Body of pancreas (tissue), 4 donors: Measurements from ENCODE around the gene IZUMO3. TPM values are rescaled to one million over a fixed set of nuclear protein-coding genes. Genes with fewer than 3 reads are reported as not detected.

ENCODE experiments used
- ATAC-seq: fragments of 150-250 bp; one replicate; pipeline ENCODE4 v1.9.1; 2016
- DNase-seq, 4 donors: peaks; one replicate each; pipeline ENCODE4 v3.0.0-alpha.2; 2019
- H3K27ac ChIP-seq, 4 donors: fragments of 200-600 bp; sonication (generic); 1 replicate in 3 of 4; 2 replicates in 1 of 4; pipeline versions ENCODE4 v1.5.1 to v1.6.1; 2016 to 2019; ENCODE audit warnings: mild to moderate bottlenecking in 1 of 4, mixed read lengths in 1 of 4, moderate library complexity in 1 of 4
- H3K27me3 ChIP-seq, 2 donors: fragments of 200-600 bp; sonication (generic); one replicate each; pipeline ENCODE4 v1.6.0; 2016; ENCODE audit warnings: mild to moderate bottlenecking in 1 of 2
- H3K36me3 ChIP-seq, 2 donors: fragments of 200-600 bp; sonication (generic); replicated peaks in 1 of 2; 2 replicates each; pipeline ENCODE4 v1.5.1; 2016; ENCODE audit warnings: low read depth in 2 of 2; ENCODE audit not compliant: insufficient read depth in 1 of 2
- H3K4me1 ChIP-seq: fragments of 200-600 bp; sonication (generic); one replicate; pipeline ENCODE4 v1.6.0; 2016
- H3K4me3 ChIP-seq, 2 donors: fragments of 200-600 bp; sonication (generic); 1 replicate in 1 of 2; 2 replicates in 1 of 2; pipeline ENCODE4 v1.5.1; 2016 to 2019
- H3K9me3 ChIP-seq, 3 donors: fragments of 200-600 bp; sonication (generic); 1 replicate in 2 of 3; 2 replicates in 1 of 3; pipeline ENCODE4 v1.5.1; 2016
- POLR2A ChIP-seq, 3 donors: fragments of 450-650 bp; IDR thresholded peaks; one replicate each; pipeline ENCODE4 v1.6.1; 2016; ENCODE audit warnings: antibody characterized with exemption in 3 of 3, mild to moderate bottlenecking in 2 of 3
- WGBS, 2 donors: methylation state at CpG; one replicate each; pipeline ENCODE4 v1.1.5; 2017; 5-methylcytosine and 5-hydroxymethylcytosine counted together
- intact Hi-C: fragments of 100-400 bp; cut with DNase I; formaldehyde crosslinking; loops from one replicate; pipeline ENCODE4 v1.15.1; 2023
- total RNA-seq, 2 donors: library from RNA; depleted of rRNA; stranded (reverse); fragments of >200 nt; gene quantifications; one replicate each; pipeline ENCODE4 v1.1.0, GENCODE V29; 2016
- TF ChIP-seq, protein P1 (sequence below), 7 experiments: fragments of 450-650 bp in 4 of 7; fragments of 200-600 bp in 3 of 7; sonication (generic) in 3 of 7; IDR thresholded peaks; one replicate each; pipeline ENCODE4 v1.5.1; 2016 to 2019; ENCODE audit warnings: antibody characterized with exemption in 7 of 7

IZUMO3 gene, protein sequence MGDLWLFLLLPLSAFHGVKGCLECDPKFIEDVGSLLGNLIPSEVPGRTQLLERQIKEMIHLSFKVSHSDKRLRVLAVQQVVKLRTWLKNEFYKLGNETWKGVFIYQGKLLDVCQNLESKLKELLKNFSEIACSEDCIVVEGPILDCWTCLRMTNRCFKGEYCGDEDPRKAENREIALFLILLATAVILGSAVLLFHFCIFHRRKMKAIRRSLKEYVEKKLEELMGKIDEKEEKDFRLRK
- total RNA-seq: not detected

DNA sequence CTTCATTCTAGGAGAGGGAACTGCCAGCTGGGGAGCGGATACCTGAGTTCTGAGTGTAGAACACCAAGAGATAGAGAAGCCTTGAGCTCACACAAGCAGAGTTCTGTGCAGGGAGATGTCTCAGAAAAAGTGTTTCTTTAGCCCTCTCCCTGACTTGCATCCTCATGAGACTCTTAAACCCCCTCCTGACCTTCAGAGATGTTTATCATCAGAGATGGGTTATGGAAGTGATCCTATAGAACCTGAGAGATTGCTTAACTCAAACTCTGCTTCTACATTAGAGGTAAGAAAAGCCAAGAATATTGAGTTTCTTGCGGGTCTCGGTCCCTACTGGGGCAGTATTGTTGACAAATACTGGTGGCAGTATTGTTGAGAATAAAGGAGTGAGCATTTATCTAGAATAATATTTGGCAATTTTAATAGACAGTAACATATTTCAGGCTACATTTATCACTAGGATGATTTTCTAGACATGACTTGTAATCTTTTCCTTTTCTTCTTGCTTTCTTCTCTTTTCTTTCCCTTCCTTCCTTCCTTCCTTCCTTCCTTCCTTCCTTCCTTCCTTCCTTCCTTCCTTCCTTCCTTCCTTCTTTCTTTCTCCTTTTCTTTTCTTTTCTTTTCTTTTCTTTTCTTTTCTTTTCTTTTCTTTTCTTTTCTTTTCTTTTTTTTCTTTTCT lies at the start of gene IZUMO3:
TSS of gene IZUMO3 (minus strand) at position 51 of the 676 bp plus-strand sequence. CDS start 248 bp downstream, outside the sequence.
- DNase-seq: no peak
- TF ChIP-seq POLR2A (IDR thresholded peaks at IDR 0.05): no peak
- TF ChIP-seq, protein P1, sequence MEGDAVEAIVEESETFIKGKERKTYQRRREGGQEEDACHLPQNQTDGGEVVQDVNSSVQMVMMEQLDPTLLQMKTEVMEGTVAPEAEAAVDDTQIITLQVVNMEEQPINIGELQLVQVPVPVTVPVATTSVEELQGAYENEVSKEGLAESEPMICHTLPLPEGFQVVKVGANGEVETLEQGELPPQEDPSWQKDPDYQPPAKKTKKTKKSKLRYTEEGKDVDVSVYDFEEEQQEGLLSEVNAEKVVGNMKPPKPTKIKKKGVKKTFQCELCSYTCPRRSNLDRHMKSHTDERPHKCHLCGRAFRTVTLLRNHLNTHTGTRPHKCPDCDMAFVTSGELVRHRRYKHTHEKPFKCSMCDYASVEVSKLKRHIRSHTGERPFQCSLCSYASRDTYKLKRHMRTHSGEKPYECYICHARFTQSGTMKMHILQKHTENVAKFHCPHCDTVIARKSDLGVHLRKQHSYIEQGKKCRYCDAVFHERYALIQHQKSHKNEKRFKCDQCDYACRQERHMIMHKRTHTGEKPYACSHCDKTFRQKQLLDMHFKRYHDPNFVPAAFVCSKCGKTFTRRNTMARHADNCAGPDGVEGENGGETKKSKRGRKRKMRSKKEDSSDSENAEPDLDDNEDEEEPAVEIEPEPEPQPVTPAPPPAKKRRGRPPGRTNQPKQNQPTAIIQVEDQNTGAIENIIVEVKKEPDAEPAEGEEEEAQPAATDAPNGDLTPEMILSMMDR (IDR thresholded peaks at IDR 0.05): no peak
- Histone ChIP-seq H3K9me3 (no peaks in the 10 kb centered on the region), H3K36me3 (no peaks in the 10 kb centered on the region), H3K27me3 (no peaks in the 10 kb centered on the region), H3K4me1 (no peaks in the 10 kb centered on the region), H3K4me3 (no peak within 1 kb of the TSS), H3K27ac (no peak within 1 kb of the TSS)
- ATAC-seq: no peak
- intact Hi-C loops: no loop called here
- 75 to 77% methylated on average over 3 of the region's 3 CpGs for WGBS, 2 donors

DNA sequence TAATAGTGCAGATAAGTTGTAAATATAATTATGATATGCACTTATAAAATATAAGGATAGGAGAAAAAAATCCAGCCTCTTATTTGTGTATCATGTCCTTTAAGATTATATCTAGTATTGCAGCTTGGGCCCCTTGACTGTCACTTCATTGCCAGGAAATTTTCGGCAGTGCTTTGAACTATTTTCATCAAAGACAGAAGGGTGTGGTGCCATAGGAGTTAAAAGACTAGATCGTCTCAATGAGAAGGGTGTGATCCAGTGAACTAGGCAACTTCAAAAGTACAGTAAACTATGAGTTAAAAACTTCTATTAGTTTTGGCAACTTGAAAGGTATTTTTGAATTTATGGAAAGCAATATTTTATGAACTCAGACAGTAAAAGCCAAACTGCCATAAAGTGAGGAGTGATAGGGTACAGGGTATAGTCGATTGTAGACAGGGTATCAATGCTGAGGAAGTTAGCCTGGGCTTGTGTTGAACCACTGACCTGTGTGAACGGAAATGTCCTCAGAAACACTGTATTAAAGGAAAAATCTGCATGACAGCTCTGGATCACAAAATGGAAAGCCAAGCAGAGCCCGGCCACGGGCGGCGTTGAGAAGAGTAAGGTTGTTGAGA lies 48.6 kb upstream of the IZUMO3 start:
- 58 to 67% methylated on average over 8 of the region's 8 CpGs for WGBS, 2 donors
- Histone ChIP-seq H3K36me3 (no peaks in the 10 kb centered on the region), H3K27ac (no peak overlapping the region), H3K27me3 (no peaks in the 10 kb centered on the region), H3K4me1 (no peaks in the 10 kb centered on the region), H3K4me3 (no peak overlapping the region), H3K9me3 (no peaks in the 10 kb centered on the region)
- ATAC-seq (no peak), DNase-seq (no peak)
- intact Hi-C loops: no loop called here
- no peak for TF ChIP-seq POLR2A (IDR thresholded peaks at IDR 0.05)
- TF ChIP-seq, protein P1 (IDR thresholded peaks at IDR 0.05): no peak

DNA sequence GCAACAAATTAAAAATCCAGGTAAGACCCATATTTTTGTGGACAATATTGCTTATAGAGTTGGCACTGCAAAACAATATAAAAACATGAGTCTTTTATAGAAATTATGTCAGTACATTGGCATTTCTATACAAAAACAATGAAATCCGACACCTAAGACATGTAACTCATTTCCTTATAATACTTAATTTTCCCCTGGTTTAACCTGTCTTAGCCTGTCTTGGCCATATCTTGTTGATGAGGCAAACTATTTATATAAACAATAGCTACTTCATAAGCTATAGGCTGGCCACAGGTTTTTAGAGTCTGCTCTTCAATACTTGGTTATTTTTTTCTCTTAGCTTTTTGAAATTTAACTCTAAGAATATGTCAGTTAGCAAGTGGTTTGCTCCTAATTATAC lies 44.7 kb upstream of the IZUMO3 start:
- TF ChIP-seq, protein P1 (IDR thresholded peaks at IDR 0.05): no peak
- Histone ChIP-seq H3K9me3 (no peaks in the 10 kb centered on the region), H3K4me3 (no peak overlapping the region), H3K27me3 (no peaks in the 10 kb centered on the region), H3K4me1 (no peaks in the 10 kb centered on the region), H3K36me3 (no peaks in the 10 kb centered on the region), H3K27ac (no peak overlapping the region)
- ATAC-seq (no peak), DNase-seq (no peak)
- intact Hi-C loops: no loop called here
- WGBS, 2 donors: 22 to 28% methylated on average over 1 of the region's 1 CpG

DNA sequence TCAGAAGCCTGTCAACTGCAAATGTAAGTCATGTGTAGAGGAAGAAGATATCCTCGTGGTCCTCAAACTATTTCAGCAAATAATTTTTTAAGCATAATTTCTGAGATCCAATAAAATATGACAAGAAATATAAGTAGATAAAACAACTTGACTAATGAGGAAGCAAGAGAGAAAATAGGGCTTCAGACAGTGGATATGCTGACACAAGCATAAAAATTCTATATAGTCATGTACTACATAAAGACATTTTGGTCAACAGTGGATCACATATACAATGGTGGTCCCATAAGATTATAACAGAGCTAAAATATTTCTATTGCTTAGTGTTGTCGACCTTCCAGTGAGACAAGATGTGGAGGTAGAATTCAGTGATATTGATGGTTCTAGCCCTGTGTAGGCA lies 42.2 kb upstream of the IZUMO3 start:
- Histone ChIP-seq H3K9me3 (no peaks in the 10 kb centered on the region), H3K4me3 (no peak overlapping the region), H3K4me1 (no peaks in the 10 kb centered on the region), H3K27ac (no peak overlapping the region), H3K36me3 (no peaks in the 10 kb centered on the region), H3K27me3 (no peaks in the 10 kb centered on the region)
- ATAC-seq: no peak
- no peak for DNase-seq
- no peak for TF ChIP-seq POLR2A (IDR thresholded peaks at IDR 0.05)
- TF ChIP-seq, protein P1 (IDR thresholded peaks at IDR 0.05): no peak
- intact Hi-C loops: no loop called here
- 36 to 45% methylated on average over 2 of the region's 2 CpGs for WGBS, 2 donors
